Omental fat pad (tissue), 4 donors: ENCODE data around the gene ABL1. TPM values are rescaled to one million over a fixed set of nuclear protein-coding genes. Genes with fewer than 3 reads are reported as not detected.

Experiments used
- ATAC-seq: fragments of 150-250 bp; one replicate; pipeline ENCODE4 v1.9.1; 2016; ENCODE audit warnings: mild to moderate bottlenecking, moderate library complexity; ENCODE audit not compliant: low FRiP score
- DNase-seq: peaks from one replicate; pipeline ENCODE4 v3.0.0-alpha.2; 2019; ENCODE audit warnings: low spot score
- total RNA-seq, 4 donors: library from RNA; depleted of rRNA; stranded (reverse); fragments of >200 nt; gene quantifications; one replicate each; pipeline ENCODE4 v1.1.0, GENCODE V29; 2016
- TF ChIP-seq, protein P1 (sequence below), 3 donors: fragments of 450-650 bp; IDR thresholded peaks; one replicate each; pipeline ENCODE4 v1.5.1; 2016 to 2017; ENCODE audit warnings: antibody characterized with exemption in 3 of 3, mild to moderate bottlenecking in 3 of 3, moderate library complexity in 2 of 3

Gene ABL1
- total RNA-seq, 4 donors from 2014 or later: 48.8 to 82.8 (median 75.3) TPM

DNA sequence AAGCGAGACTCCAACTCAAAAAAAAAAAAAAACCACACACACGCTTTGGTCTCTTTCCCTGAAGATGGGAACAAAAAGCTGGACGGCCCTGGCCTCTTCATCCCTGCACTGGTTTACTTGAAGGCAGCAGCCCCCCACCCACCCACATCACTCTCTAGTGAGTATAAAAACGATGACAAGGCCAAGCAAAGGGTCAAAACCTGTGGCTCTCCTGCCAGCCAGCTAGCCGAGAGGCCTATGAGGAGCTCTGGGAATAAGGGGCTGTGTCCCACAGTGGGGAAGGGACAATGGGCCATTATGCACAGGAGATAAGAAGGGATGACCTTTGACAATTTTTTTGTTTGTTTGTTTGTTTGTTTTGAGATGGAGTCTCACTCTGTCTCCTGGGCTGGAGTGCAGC is 48.4 kb downstream of the ABL1 start:
- DNase-seq (no peak), ATAC-seq (no peak)
- TF ChIP-seq, protein P1, sequence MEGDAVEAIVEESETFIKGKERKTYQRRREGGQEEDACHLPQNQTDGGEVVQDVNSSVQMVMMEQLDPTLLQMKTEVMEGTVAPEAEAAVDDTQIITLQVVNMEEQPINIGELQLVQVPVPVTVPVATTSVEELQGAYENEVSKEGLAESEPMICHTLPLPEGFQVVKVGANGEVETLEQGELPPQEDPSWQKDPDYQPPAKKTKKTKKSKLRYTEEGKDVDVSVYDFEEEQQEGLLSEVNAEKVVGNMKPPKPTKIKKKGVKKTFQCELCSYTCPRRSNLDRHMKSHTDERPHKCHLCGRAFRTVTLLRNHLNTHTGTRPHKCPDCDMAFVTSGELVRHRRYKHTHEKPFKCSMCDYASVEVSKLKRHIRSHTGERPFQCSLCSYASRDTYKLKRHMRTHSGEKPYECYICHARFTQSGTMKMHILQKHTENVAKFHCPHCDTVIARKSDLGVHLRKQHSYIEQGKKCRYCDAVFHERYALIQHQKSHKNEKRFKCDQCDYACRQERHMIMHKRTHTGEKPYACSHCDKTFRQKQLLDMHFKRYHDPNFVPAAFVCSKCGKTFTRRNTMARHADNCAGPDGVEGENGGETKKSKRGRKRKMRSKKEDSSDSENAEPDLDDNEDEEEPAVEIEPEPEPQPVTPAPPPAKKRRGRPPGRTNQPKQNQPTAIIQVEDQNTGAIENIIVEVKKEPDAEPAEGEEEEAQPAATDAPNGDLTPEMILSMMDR (IDR thresholded peaks at IDR 0.05): no peak

DNA sequence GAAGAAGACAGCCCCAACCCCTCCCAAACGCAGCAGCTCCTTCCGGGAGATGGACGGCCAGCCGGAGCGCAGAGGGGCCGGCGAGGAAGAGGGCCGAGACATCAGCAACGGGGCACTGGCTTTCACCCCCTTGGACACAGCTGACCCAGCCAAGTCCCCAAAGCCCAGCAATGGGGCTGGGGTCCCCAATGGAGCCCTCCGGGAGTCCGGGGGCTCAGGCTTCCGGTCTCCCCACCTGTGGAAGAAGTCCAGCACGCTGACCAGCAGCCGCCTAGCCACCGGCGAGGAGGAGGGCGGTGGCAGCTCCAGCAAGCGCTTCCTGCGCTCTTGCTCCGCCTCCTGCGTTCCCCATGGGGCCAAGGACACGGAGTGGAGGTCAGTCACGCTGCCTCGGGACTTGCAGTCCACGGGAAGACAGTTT is 49.1 kb downstream of the ABL1 start:
- DNase-seq: no peak
- ATAC-seq: no peak
- TF ChIP-seq, protein P1 (IDR thresholded peaks at IDR 0.05): no peak

DNA sequence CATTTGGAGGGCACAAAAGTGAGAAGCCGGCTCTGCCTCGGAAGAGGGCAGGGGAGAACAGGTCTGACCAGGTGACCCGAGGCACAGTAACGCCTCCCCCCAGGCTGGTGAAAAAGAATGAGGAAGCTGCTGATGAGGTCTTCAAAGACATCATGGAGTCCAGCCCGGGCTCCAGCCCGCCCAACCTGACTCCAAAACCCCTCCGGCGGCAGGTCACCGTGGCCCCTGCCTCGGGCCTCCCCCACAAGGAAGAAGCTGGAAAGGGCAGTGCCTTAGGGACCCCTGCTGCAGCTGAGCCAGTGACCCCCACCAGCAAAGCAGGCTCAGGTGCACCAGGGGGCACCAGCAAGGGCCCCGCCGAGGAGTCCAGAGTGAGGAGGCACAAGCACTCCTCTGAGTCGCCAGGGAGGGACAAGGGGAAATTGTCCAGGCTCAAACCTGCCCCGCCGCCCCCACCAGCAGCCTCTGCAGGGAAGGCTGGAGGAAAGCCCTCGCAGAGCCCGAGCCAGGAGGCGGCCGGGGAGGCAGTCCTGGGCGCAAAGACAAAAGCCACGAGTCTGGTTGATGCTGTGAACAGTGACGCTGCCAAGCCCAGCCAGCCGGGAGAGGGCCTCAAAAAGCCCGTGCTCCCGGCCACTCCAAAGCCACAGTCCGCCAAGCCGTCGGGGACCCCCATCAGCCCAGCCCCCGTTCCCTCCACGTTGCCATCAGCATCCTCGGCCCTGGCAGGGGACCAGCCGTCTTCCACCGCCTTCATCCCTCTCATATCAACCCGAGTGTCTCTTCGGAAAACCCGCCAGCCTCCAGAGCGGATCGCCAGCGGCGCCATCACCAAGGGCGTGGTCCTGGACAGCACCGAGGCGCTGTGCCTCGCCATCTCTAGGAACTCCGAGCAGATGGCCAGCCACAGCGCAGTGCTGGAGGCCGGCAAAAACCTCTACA is 49.8 kb downstream of the ABL1 start:
- TF ChIP-seq, protein P1 (IDR thresholded peaks at IDR 0.05): no peak
- no peak for DNase-seq
- ATAC-seq: no peak

DNA sequence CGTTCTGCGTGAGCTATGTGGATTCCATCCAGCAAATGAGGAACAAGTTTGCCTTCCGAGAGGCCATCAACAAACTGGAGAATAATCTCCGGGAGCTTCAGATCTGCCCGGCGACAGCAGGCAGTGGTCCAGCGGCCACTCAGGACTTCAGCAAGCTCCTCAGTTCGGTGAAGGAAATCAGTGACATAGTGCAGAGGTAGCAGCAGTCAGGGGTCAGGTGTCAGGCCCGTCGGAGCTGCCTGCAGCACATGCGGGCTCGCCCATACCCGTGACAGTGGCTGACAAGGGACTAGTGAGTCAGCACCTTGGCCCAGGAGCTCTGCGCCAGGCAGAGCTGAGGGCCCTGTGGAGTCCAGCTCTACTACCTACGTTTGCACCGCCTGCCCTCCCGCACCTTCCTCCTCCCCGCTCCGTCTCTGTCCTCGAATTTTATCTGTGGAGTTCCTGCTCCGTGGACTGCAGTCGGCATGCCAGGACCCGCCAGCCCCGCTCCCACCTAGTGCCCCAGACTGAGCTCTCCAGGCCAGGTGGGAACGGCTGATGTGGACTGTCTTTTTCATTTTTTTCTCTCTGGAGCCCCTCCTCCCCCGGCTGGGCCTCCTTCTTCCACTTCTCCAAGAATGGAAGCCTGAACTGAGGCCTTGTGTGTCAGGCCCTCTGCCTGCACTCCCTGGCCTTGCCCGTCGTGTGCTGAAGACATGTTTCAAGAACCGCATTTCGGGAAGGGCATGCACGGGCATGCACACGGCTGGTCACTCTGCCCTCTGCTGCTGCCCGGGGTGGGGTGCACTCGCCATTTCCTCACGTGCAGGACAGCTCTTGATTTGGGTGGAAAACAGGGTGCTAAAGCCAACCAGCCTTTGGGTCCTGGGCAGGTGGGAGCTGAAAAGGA is 50.7 kb downstream of the ABL1 start:
- DNase-seq: no peak
- TF ChIP-seq, protein P1 (IDR thresholded peaks at IDR 0.05): no peak
- no peak for ATAC-seq

DNA sequence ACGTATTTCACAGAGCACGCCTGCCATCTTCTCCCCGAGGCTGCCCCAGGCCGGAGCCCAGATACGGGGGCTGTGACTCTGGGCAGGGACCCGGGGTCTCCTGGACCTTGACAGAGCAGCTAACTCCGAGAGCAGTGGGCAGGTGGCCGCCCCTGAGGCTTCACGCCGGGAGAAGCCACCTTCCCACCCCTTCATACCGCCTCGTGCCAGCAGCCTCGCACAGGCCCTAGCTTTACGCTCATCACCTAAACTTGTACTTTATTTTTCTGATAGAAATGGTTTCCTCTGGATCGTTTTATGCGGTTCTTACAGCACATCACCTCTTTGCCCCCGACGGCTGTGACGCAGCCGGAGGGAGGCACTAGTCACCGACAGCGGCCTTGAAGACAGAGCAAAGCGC is 51.9 kb downstream of the ABL1 start:
- TF ChIP-seq, protein P1 (IDR thresholded peaks at IDR 0.05): no peak
- ATAC-seq (no peak), DNase-seq (no peak)

DNA sequence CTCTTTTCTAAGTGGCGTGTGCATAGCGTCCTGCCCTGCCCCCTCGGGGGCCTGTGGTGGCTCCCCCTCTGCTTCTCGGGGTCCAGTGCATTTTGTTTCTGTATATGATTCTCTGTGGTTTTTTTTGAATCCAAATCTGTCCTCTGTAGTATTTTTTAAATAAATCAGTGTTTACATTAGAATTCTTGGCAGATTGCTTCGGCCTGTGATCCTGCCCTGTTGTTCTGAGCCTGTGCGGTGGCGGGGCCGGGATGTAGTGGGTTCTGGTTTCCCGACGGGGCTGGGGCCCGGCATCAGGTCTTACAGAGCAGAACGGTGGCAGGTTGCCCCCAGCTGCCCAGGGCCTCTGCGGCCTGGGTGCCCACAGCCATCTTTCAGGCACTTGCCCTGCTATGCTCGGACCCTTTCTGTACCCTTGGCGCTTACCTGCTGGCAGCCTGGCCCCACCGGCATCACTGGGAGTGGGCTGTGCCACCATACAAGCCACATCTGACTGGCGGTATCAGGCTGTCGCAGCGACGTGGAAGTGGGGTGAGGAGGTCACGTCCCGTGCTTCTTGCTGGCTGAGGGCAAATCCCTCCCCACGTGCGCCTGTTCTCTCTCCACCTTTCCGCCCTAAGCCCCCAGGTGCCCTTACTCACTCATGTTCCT is 52.6 kb downstream of the ABL1 start:
- DNase-seq: no peak
- TF ChIP-seq, protein P1 (IDR thresholded peaks at IDR 0.05): no peak
- ATAC-seq: no peak
